Right atrium auricular region (tissue), 2 donors: ENCODE data around the gene EIF4A3. TPM values are rescaled to one million over a fixed set of nuclear protein-coding genes. Genes with fewer than 3 reads are reported as not detected.

Experiments
- DNase-seq: peaks from one replicate; pipeline ENCODE4 v3.0.0-alpha.2; 2019; ENCODE audit warnings: low spot score
- H3K27ac ChIP-seq, 2 donors: fragments of 200-600 bp; sonication (generic); 1 replicate in 1 of 2; 2 replicates in 1 of 2; pipeline ENCODE4 v1.5.1; 2016 to 2019
- H3K27me3 ChIP-seq, 2 donors: fragments of 200-600 bp; sonication (generic); one replicate each; pipeline versions ENCODE4 v1.5.1 to v1.6.0; 2017 to 2019
- H3K36me3 ChIP-seq: fragments of 200-600 bp; sonication (generic); one replicate; pipeline ENCODE4 v1.5.1; 2016
- H3K4me1 ChIP-seq, 2 donors: fragments of 200-600 bp; sonication (generic); one replicate each; pipeline versions ENCODE4 v1.5.1 to v1.6.0; 2017 to 2019
- H3K4me3 ChIP-seq, 2 donors: fragments of 200-600 bp; sonication (generic); 1 replicate in 1 of 2; 2 replicates in 1 of 2; pipeline ENCODE4 v1.5.1; 2017 to 2019; ENCODE audit warnings: mild to moderate bottlenecking in 1 of 2, moderate library complexity in 1 of 2
- H3K9me3 ChIP-seq, 2 donors: fragments of 200-600 bp; sonication (generic); one replicate each; pipeline ENCODE4 v1.5.1; 2019
- total RNA-seq, 2 donors: library from RNA; depleted of rRNA; stranded (reverse); fragments of >200 nt; gene quantifications; one replicate each; pipeline ENCODE4 v1.1.0, GENCODE V29; 2016
- TF ChIP-seq, protein P1 (sequence below), 2 donors: fragments of 200-600 bp; sonication (generic); IDR thresholded peaks; one replicate each; pipeline ENCODE4 v1.5.1; 2019; ENCODE audit warnings: antibody characterized with exemption in 2 of 2

The EIF4A3 gene
- total RNA-seq, 2 donors from 2014 or later = 24.6 to 31.0 TPM

DNA sequence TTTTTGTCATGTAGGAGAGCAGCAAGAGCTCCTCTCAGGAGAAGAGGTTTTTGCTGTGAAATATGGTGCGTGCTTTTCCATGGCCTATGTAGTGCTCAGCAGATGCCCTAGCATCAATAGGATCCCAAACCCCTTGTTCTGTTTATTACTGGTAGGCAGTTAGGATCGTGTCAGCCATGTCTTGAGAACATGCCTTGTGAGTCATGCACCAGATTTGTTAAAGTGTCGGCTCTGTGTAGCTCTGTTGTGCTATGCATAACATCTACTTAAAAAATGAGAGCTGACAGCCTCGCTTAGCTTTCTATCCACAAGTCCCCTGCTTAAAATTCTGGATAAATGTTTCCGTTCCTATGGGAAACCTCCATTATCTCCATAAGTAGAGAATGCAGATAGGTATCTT, 4.4 kb upstream of the EIF4A3 start:
- H3K4me1 ChIP-seq = peaks cover 0 to 7% of the 10 kb centered on the region in 2 donors
- TF ChIP-seq, protein P1, sequence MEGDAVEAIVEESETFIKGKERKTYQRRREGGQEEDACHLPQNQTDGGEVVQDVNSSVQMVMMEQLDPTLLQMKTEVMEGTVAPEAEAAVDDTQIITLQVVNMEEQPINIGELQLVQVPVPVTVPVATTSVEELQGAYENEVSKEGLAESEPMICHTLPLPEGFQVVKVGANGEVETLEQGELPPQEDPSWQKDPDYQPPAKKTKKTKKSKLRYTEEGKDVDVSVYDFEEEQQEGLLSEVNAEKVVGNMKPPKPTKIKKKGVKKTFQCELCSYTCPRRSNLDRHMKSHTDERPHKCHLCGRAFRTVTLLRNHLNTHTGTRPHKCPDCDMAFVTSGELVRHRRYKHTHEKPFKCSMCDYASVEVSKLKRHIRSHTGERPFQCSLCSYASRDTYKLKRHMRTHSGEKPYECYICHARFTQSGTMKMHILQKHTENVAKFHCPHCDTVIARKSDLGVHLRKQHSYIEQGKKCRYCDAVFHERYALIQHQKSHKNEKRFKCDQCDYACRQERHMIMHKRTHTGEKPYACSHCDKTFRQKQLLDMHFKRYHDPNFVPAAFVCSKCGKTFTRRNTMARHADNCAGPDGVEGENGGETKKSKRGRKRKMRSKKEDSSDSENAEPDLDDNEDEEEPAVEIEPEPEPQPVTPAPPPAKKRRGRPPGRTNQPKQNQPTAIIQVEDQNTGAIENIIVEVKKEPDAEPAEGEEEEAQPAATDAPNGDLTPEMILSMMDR (IDR thresholded peaks at IDR 0.05) = no peak
- no peak overlapping the region for H3K27ac ChIP-seq
- no peaks in the 10 kb centered on the region for H3K36me3 ChIP-seq
- no peaks in the 10 kb centered on the region for H3K27me3 ChIP-seq
- H3K4me3 ChIP-seq = no peak overlapping the region
- no peak for DNase-seq
- H3K9me3 ChIP-seq = no peaks in the 10 kb centered on the region

DNA sequence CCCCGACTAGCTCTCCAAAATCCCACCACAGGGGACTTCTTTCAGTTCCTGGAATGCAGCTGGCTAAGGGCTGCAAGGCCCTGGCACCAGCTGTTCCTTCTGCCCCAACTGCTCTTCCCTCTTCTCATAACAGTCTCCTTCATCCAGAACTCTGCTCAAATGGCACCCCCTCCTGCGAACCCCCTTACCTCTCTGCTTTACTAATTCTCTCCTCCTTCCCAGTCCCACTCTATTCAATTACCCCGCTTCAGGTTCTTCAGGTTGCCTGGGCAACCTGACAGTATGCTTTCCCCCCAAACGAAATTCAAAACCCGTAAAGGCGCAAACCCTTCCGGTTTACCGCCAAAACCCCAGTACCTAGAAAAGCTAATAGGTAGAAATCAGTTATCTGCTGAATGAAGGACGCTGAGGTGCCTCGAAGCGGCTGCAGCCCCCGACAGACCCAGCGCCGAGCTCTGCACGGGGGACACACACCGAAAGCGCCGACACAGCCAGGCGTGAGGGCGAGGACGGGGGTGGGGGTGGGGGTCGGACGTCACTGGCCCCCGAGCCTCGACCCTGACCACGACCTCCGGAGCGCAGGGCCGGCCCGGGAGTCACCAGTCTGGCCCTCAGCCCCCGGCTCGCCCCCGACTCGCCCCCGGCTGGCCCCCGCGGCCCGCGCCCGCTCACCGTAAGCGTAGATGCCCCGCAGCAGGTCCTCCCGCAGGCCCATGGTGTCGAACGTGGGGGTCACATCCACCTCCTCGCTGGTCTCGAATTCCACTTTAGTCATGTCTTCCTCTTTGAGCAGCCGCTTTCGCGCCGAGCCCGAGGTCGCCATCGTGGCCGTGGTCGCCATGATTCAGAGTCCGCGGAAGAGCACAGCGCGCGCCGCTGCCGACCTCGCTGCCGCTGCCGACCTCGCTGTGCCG, 550 bp downstream of the EIF4A3 start:
- peaks cover 29% of the 10 kb centered on the region for H3K36me3 ChIP-seq
- peak overlapping the region; percentile 93 to 99 for H3K4me3 ChIP-seq
- H3K9me3 ChIP-seq = no peaks in the 10 kb centered on the region
- H3K4me1 ChIP-seq = peaks cover 0 to 25% of the 10 kb centered on the region in 2 donors
- peak overlapping the region; percentile 98 for H3K27ac ChIP-seq
- DNase-seq = no peak
- no peaks in the 10 kb centered on the region for H3K27me3 ChIP-seq
- TF ChIP-seq, protein P1 (IDR thresholded peaks at IDR 0.05) = no peak

DNA sequence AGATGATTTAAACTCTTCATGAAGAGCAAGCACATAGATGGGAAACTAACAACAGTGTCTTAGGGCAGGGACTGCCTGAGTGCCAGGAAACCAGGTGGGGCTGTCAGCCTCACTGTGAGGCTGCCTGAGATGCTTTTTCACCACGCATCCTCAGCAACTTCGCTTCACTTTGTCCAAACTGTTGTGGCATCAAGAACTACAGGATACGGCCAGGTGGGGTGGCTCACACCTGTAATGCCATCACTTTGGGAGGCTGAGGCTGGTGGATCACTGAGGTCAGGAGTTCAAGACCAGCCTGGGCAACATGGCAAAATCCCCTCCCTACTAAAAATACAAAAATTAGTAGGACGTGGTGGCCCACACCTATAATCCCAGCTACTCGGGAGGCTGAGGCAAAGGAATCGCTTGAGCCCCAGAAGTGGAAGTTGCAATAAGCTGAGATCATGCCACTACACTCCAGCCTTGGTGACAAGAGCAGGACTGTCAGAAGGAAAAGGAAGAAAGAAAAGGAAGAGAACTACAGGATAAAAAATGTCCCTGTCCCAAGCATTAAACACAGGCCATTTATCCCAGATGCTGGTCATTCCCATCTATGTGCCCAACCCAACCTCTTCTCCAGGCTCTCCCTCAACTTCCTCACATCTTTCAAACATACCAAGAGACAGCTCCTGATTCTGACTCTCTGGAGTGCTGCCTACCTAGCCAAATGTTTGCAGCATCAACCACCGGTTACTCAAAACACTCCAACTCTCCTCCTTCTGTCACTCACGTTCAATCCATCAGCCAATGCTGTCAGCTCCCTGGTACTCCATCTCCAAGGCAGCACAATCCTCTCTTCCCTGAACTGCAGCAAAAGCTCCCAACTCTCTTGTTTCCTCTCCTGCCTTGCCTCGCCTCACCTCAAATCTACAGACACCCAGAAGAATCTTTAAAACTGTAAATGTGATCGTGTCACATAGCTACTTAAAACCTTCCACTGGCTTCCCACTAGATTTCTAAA, 1.6 kb downstream of the EIF4A3 start:
- TF ChIP-seq, protein P1 (IDR thresholded peaks at IDR 0.05) = no peak
- H3K4me1 ChIP-seq = peaks cover 0 to 25% of the 10 kb centered on the region in 2 donors

DNA sequence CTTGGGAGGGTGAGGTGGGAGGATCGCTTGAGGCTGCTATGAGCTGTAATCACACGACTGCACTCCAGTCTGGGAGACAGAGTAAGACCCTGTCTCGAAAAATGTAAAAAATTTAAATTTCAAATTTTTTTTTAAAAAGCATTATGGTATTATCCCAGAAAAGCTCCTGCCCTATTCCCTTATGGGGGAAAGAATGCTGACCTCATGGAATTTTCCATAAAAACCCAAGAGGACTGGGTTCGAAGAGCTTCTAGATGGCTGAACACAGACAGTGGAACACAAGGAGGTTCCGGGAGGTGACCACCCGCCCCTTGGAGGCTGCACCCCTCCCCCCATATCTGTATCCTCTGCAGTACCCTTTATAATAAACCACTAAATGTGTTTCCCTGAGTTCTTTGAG, 4.0 kb downstream of the EIF4A3 start:
- TF ChIP-seq, protein P1 (IDR thresholded peaks at IDR 0.05) = no peak
- H3K27me3 ChIP-seq = no peaks in the 10 kb centered on the region
- H3K36me3 ChIP-seq = peaks cover 63% of the 10 kb centered on the region
- H3K4me3 ChIP-seq = no peak overlapping the region
- peaks cover 0 to 22% of the 10 kb centered on the region in 2 donors for H3K4me1 ChIP-seq
- no peak for DNase-seq
- no peak overlapping the region for H3K27ac ChIP-seq
- H3K9me3 ChIP-seq = no peaks in the 10 kb centered on the region

More for the DNA sequence above, 1.6 kb downstream of the EIF4A3 start:
- no peaks in the 10 kb centered on the region for H3K9me3 ChIP-seq
- peak overlapping the region; percentile 93 to 99 for H3K4me3 ChIP-seq
- H3K27me3 ChIP-seq = no peaks in the 10 kb centered on the region
- H3K36me3 ChIP-seq = peaks cover 39% of the 10 kb centered on the region
- no peak for DNase-seq
- H3K27ac ChIP-seq = peak overlapping the region; percentile 98

DNA sequence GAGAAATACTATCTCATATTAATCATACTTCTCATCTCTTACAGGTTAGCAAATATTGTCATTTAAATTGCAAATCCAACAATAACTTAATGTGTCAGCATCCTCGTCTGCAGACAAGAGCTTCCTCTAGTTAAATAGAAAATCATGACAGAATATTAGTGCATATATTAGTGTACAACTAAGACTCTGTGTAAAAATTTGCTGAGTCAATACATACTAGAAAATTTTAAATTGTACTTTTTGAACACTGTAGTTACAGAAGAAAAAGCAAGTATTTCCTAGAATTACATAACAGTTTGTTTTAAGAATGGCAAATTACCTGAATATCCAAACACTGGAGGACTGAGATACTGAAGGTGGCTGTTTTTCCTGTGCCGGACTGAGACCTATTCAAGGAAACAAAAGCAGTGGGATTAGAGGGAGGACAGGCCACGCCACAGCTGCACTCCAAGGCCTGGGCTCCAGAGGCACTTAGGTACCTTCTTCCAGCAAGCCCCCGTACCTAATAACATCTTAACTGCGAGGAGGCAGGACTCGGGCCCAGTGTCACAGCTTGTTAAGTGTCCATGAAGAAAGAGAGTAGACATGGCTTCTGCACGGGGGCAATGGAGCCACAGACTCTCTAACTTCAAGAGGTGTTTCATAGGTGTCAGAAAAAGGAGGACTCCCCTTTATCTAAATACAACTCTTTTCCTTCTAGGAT, 5.3 kb downstream of the EIF4A3 start:
- no peak for DNase-seq
- no peak overlapping the region for H3K4me3 ChIP-seq
- peaks cover 0 to 19% of the 10 kb centered on the region in 2 donors for H3K4me1 ChIP-seq
- TF ChIP-seq, protein P1 (IDR thresholded peaks at IDR 0.05) = no peak
- no peaks in the 10 kb centered on the region for H3K9me3 ChIP-seq
- peaks cover 77% of the 10 kb centered on the region for H3K36me3 ChIP-seq
- no peak overlapping the region for H3K27ac ChIP-seq
- H3K27me3 ChIP-seq = no peaks in the 10 kb centered on the region
